Activated CD4-positive, alpha-beta T cell treated with anti-CD3 and anti-CD28 coated beads, Interleukin-2, amount 50 U/mL, for 4 hours (primary cell): Measurements from ENCODE around the gene TXN2.
"Not testable (repeated sequence)": the region's sequence is repeated elsewhere in the genome, so short reads cannot be mapped to it uniquely, and the experiment has no call there.

Experiments used
- DNase-seq, 2 experiments: peaks; one replicate each; pipeline ENCODE4 v3.0.0-alpha.2; 2020

The TXN2 gene

GRCh38 chr22:36454916-36455570 lies 26.4 kb downstream of the TXN2 start:
- DNase-seq: peak; percentile 91 to 94

- DNase-seq: no peak
These were observed 27.5 kb downstream of the TXN2 start for GRCh38 chr22:36453855-36454378.

GRCh38 chr22:36452978-36453607 lies 28.3 kb downstream of the TXN2 start:
- DNase-seq: not testable (repeated sequence)

GRCh38 chr22:36452250-36452977 lies 29.0 kb downstream of the TXN2 start:
- DNase-seq: peak; percentile 24 to 29

- not testable (repeated sequence) for DNase-seq
These were observed 30.5 kb downstream of the TXN2 start for GRCh38 chr22:36450923-36451322.

GRCh38 chr22:36449596-36450175 lies 31.8 kb downstream of the TXN2 start:
- DNase-seq: no peak

- no peak for DNase-seq
These were observed 33.8 kb downstream of the TXN2 start for GRCh38 chr22:36447632-36448031.

- no peak for DNase-seq
These were observed 36.2 kb downstream of the TXN2 start for GRCh38 chr22:36445158-36445668.

- no peak for DNase-seq
These were observed 38.2 kb downstream of the TXN2 start for GRCh38 chr22:36443198-36443770.

- DNase-seq: no peak
These were observed 38.8 kb downstream of the TXN2 start for GRCh38 chr22:36442506-36443197.

GRCh38 chr22:36440429-36441002 lies 40.9 kb downstream of the TXN2 start:
- DNase-seq: no peak

GRCh38 chr22:36439481-36440271 lies 41.8 kb downstream of the TXN2 start:
- peak in 1 of 2 experiments; percentile 24 for DNase-seq

GRCh38 chr22:36435516-36436415 lies 45.7 kb downstream of the TXN2 start:
- peak; percentile 64 to 73 for DNase-seq

- DNase-seq: no peak
These were observed 47.9 kb downstream of the TXN2 start for GRCh38 chr22:36433318-36434231.

GRCh38 chr22:36432592-36433317 lies 48.7 kb downstream of the TXN2 start:
- DNase-seq: no peak

GRCh38 chr22:36431977-36432376 lies 49.5 kb downstream of the TXN2 start:
- DNase-seq: no peak

GRCh38 chr22:36430863-36431262 lies 50.6 kb downstream of the TXN2 start:
- no peak for DNase-seq

GRCh38 chr22:36427952-36428351 lies 53.5 kb downstream of the TXN2 start:
- not testable (repeated sequence) for DNase-seq
